K562 (cell line): ENCODE results near the gene CHSY3. TPM values are rescaled to one million over a fixed set of nuclear protein-coding genes. Genes with fewer than 3 reads are reported as not detected.

Experiments
- ATAC-seq: fragments of 200-7000 bp; cut with Tn5 transposase; 3 replicates; pipeline ENCODE4 v1.9.1; 2020; ENCODE audit warnings: moderate library complexity
- BruUV-seq: library from RNA; stranded (reverse); fragments of 400-500 nt; replicated peaks from 2 replicates; lab custom pipeline; 2021; lab: Mats Ljungman, UMichigan
- CTCF ChIA-PET: fragments of 300-600 bp; formaldehyde crosslinking; extraction: SDS; loops from one replicate; lab custom pipeline; 2021; ENCODE audit warnings: low intra/inter-chr PET ratio; lab: Yijun Ruan, JAX
- POLR2A ChIA-PET: fragments of 300-600, 350-650 bp; sonication (Branson Sonifier 250); formaldehyde crosslinking; extraction: SDS; loops from one replicate; lab custom pipeline; 2021; ENCODE audit warnings: antibody characterized with exemption, inconsistent platforms; lab: Yijun Ruan, JAX
- DNase-seq, 4 experiments: peaks; one replicate each; pipeline versions ENCODE4 v3.0.0 to v3.0.0-alpha.2; 2011 to 2018; ENCODE audit warnings: low spot score in 3 of 4, mixed read lengths in 3 of 4; ENCODE audit errors: extremely low read depth in 1 of 4
- FAIRE-seq: peaks from 2 replicates; lab custom pipeline; 2011; peaks lifted over from hg19 to GRCh38; lab: Jason Lieb, UNC
- H2AFZ ChIP-seq: 2 replicates; pipeline ENCODE4 v1.6.0; 2011; ENCODE audit warnings: low read depth, low read length, control low read depth, inconsistent platforms
- H3K27ac ChIP-seq: fragments of 200-600 bp; 3 replicates; pipeline ENCODE4 v1.8.0; 2011; ENCODE audit warnings: low read depth, mild to moderate bottlenecking, control low read depth, inconsistent platforms, low read length, moderate library complexity, mixed read lengths; ENCODE audit errors: extremely low read depth
- H3K27me3 ChIP-seq, 2 experiments: fragments of 300-600 bp in 1 of 2; 2 replicates in 1 of 2; 3 replicates in 1 of 2; pipeline versions ENCODE4 v1.6.0 to v1.8.0; 2011; ENCODE audit warnings: inconsistent platforms in 2 of 2, low read length in 2 of 2, mild to moderate bottlenecking in 1 of 2, mixed read lengths in 1 of 2, moderate library complexity in 1 of 2; ENCODE audit not compliant: control insufficient read depth in 2 of 2, insufficient read depth in 2 of 2
- H3K36me3 ChIP-seq: fragments of 300-600 bp; 3 replicates; pipeline ENCODE4 v1.8.0; 2011; ENCODE audit warnings: mild to moderate bottlenecking, low read length, inconsistent platforms; ENCODE audit not compliant: control insufficient read depth, insufficient read depth
- H3K4me1 ChIP-seq, 2 experiments: fragments of 200-600 bp in 1 of 2; replicated peaks in 1 of 2; 2 replicates in 1 of 2; 3 replicates in 1 of 2; pipeline versions ENCODE4 v1.5.1 to v1.8.0; 2011; ENCODE audit warnings: inconsistent platforms in 2 of 2, low read length in 2 of 2, mild to moderate bottlenecking in 1 of 2, mixed read lengths in 1 of 2, moderate library complexity in 1 of 2; ENCODE audit not compliant: control insufficient read depth in 2 of 2, insufficient read depth in 2 of 2
- H3K4me2 ChIP-seq: 2 replicates; pipeline ENCODE4 v1.6.1; 2011; ENCODE audit warnings: low read length, control low read depth, inconsistent platforms, mixed read lengths; ENCODE audit not compliant: insufficient read depth
- H3K4me3 ChIP-seq: fragments of 200-600 bp; sonication (generic), shearing (Covaris generic); 2 replicates; pipeline ENCODE4 v1.5.1; 2016; ENCODE audit warnings: control low read depth, inconsistent platforms
- H3K79me2 ChIP-seq: fragments of 200-600 bp; 3 replicates; pipeline ENCODE4 v1.8.0; 2011; ENCODE audit warnings: low read length, inconsistent platforms; ENCODE audit not compliant: control insufficient read depth, insufficient read depth
- H3K9ac ChIP-seq, 2 experiments: 2 replicates each; pipeline versions ENCODE4 v1.6.0 to v1.6.1; 2011; ENCODE audit warnings: low read depth in 2 of 2, low read length in 2 of 2, control low read depth in 1 of 2, inconsistent platforms in 1 of 2, mild to moderate bottlenecking in 1 of 2, mixed read lengths in 1 of 2; ENCODE audit not compliant: insufficient read depth in 1 of 2
- H3K9me1 ChIP-seq: one replicate; pipeline ENCODE4 v1.6.0; 2011; ENCODE audit warnings: inconsistent platforms, mild to moderate bottlenecking, low read length, moderate library complexity; ENCODE audit not compliant: control insufficient read depth, insufficient read depth
- H3K9me3 ChIP-seq: replicated peaks from 2 replicates; pipeline ENCODE4 v1.5.1; 2011; ENCODE audit warnings: low read depth, low read length, inconsistent platforms; ENCODE audit not compliant: control insufficient read depth, insufficient read depth
- H4K20me1 ChIP-seq: replicated peaks from 2 replicates; pipeline ENCODE4 v1.6.1; 2011; ENCODE audit warnings: low read length, inconsistent platforms, mixed read lengths; ENCODE audit not compliant: control insufficient read depth, insufficient read depth
- GATAD2A ChIP-seq: fragments of 450-650 bp; IDR thresholded peaks from 2 replicates; pipeline ENCODE4 v1.6.1; 2017
- HEY1 ChIP-seq: fragments of 250-450 bp; sonication (Bioruptor Pico); IDR thresholded peaks from 2 replicates; pipeline ENCODE4 v1.5.0; 2020; ENCODE audit warnings: mild to moderate bottlenecking, moderate library complexity, borderline replicate concordance
- HNRNPH1 ChIP-seq: fragments of 200-400 bp; formaldehyde crosslinking; optimal IDR thresholded peaks from 2 replicates; pipeline ENCODE3; 2017; ENCODE audit warnings: low read depth, mild to moderate bottlenecking, low read length, moderate library complexity
- HNRNPK ChIP-seq: fragments of 200-400 bp; formaldehyde crosslinking; IDR thresholded peaks from one replicate; pipeline ENCODE4 v1.6.1; 2018; ENCODE audit warnings: mild to moderate bottlenecking, low read depth, low read length; ENCODE audit not compliant: poor library complexity, severe bottlenecking
- KAT7 ChIP-seq: sonication (generic); formaldehyde crosslinking; IDR thresholded peaks from 2 replicates; pipeline ENCODE4 v1.8.0; 2022; ENCODE audit warnings: missing genetic modification reagents, mild to moderate bottlenecking, borderline replicate concordance
- MCM3 ChIP-seq: fragments of 450-650 bp; IDR thresholded peaks from 2 replicates; pipeline ENCODE4 v1.6.1; 2016
- NR3C1 ChIP-seq: sonication (generic); formaldehyde crosslinking; IDR thresholded peaks from 2 replicates; pipeline ENCODE4 v1.8.1; 2022; ENCODE audit warnings: missing genetic modification reagents
- POLR2AphosphoS5 ChIP-seq: IDR thresholded peaks from 2 replicates; pipeline ENCODE4 v1.6.1; 2011; ENCODE audit warnings: mild to moderate bottlenecking, low read depth, low read length, moderate library complexity; ENCODE audit not compliant: control insufficient read depth, insufficient read depth
- PRDM10 ChIP-seq: fragments of 450-650 bp; IDR thresholded peaks from 2 replicates; pipeline ENCODE4 v1.6.1; 2018; ENCODE audit not compliant: partially characterized antibody
- RFX1 ChIP-seq: fragments of 450-650 bp; IDR thresholded peaks from 2 replicates; pipeline ENCODE4 v1.6.1; 2016; ENCODE audit warnings: mild to moderate bottlenecking, moderate library complexity
- TAF1 ChIP-seq: IDR thresholded peaks from 2 replicates; pipeline ENCODE4 v1.6.1; 2011; ENCODE audit warnings: mild to moderate bottlenecking, low read length, moderate library complexity; ENCODE audit not compliant: insufficient read depth, control insufficient read depth, severe bottlenecking; ENCODE audit errors: extremely low read depth
- TARDBP ChIP-seq: fragments of 450-650 bp; IDR thresholded peaks from 2 replicates; pipeline ENCODE4 v1.6.1; 2016
- TEAD4 ChIP-seq, 2 experiments: sonication (generic) in 1 of 2; formaldehyde crosslinking in 1 of 2; IDR thresholded peaks; 2 replicates each; pipeline versions ENCODE4 v1.6.1 to v1.8.0; 2012 to 2022; ENCODE audit warnings: borderline replicate concordance in 1 of 2, inconsistent platforms in 1 of 2, low read length in 1 of 2, mild to moderate bottlenecking in 1 of 2, missing genetic modification reagents in 1 of 2
- THRA ChIP-seq: fragments of 450-650 bp; IDR thresholded peaks from 2 replicates; pipeline ENCODE4 v1.6.1; 2017; ENCODE audit warnings: mild to moderate bottlenecking, moderate library complexity
- ZSCAN32 ChIP-seq: fragments of 450-650 bp; formaldehyde crosslinking; IDR thresholded peaks from 2 replicates; pipeline ENCODE4 v1.4.0; 2020; ENCODE audit warnings: mild to moderate bottlenecking, moderate library complexity
- WGBS: fragments of 100-300 bp; shearing (Covaris generic); methylation state at CpG from one replicate; pipeline ENCODE4 v1.1.6; 2016; ENCODE audit warnings: low coverage, mixed read lengths; ENCODE audit not compliant: insufficient coverage; ENCODE audit errors: missing lambda C conversion rate; 5-methylcytosine and 5-hydroxymethylcytosine counted together
- in situ Hi-C: fragments of 300-500 bp; cut with MboI; formaldehyde crosslinking; loops from 4 replicates; pipeline ENCODE4 v1.15.0; 2018; ENCODE audit warnings: inconsistent platforms, mixed read lengths
- intact Hi-C: fragments of 100-400 bp; cut with micrococcal nuclease; formaldehyde crosslinking; loops from 2 replicates; pipeline ENCODE4 v1.14.2; 2022
- polyA plus RNA-seq, 8 experiments: library from polyadenylated mRNA; depleted of rRNA in 4 of 8; stranded (reverse) in 5 of 8; unstranded in 3 of 8; fragments of >200 nt; fragmentation: Nextera tagmentation in 2 of 8; fragmentation: Illumina TruSeq in 1 of 8; extraction: Ambion mirVana in 2 of 8; extraction: Trizol in 1 of 8; gene quantifications; 2 replicates each; pipeline versions ENCODE4 v1.2.1 to v1.2.3, GENCODE V29; 2011 to 2014; ENCODE audit warnings: inconsistent platforms in 1 of 8, missing spikeins in 1 of 8
- total RNA-seq, 7 experiments: library from RNA; depleted of rRNA in 6 of 7; stranded (reverse); fragments of >200 nt in 6 of 7; fragmentation: Illumina TruSeq in 2 of 7; extraction: Trizol in 2 of 7; gene quantifications; 2 replicates each; pipeline versions ENCODE4 v1.2.1 to v1.2.3, GENCODE V29; 2011 to 2021; ENCODE audit warnings: low replicate concordance in 1 of 7

The CHSY3 gene
- total and polyA plus RNA-seq, 9 of the 15 experiments (the other 6 are each of a cell fraction or from before 2014, with no cell fraction given): 0.04 TPM; not detected in 8

- TF ChIP-seq PRDM10 (no peak), TARDBP (no peak), RFX1 (no peak)
- TF ChIP-seq, all 486 proteins: peak for 0
These were observed 198.7 kb downstream of the CHSY3 start (continued) for GRCh38 chr5:130102960-130103359.

- H3K4me1 ChIP-seq: no peaks in the 10 kb centered on the region
- BruUV-seq: no TSS peak
- DNase-seq: no peak
- 0% methylated on average over 1 of the region's 1 CpG for whole genome bisulfite sequencing
- CTCF ChIA-PET: no interaction called here
- H3K4me2 ChIP-seq: no peak overlapping the region
- intact Hi-C loops: loop anchor here (5.0 kb wide), 1 partner anchor 1312 kb away; no protein-coding TSS in a partner anchor
- H2AFZ ChIP-seq: no peak overlapping the region
- no peak for ATAC-seq
- no peak overlapping the region for H3K4me3 ChIP-seq
- no peak overlapping the region for H3K9ac ChIP-seq
- H4K20me1 ChIP-seq: no peaks in the 10 kb centered on the region
- H3K9me1 ChIP-seq: no peaks in the 10 kb centered on the region
- POLR2A ChIA-PET: no interaction called here
- no peaks in the 10 kb centered on the region for H3K27me3 ChIP-seq
- H3K36me3 ChIP-seq: no peaks in the 10 kb centered on the region
- no peaks in the 10 kb centered on the region for H3K9me3 ChIP-seq
- H3K27ac ChIP-seq: no peak overlapping the region
- in situ Hi-C loops: no loop called here
- FAIRE-seq: no peak
- no peaks in the 10 kb centered on the region for H3K79me2 ChIP-seq
- no peak for TF ChIP-seq GATAD2A
- TF ChIP-seq HNRNPH1: no peak
- no peak for TF ChIP-seq NR3C1
- no peak for TF ChIP-seq TAF1
- TF ChIP-seq HNRNPK: no peak
- no peak for TF ChIP-seq THRA
- TF ChIP-seq HEY1 (CRISPR knock-in tag): no peak
- no peak for TF ChIP-seq KAT7 (CRISPR knock-in tag)
- no peak for TF ChIP-seq POLR2AphosphoS5
- TF ChIP-seq MCM3: no peak
- no peak for TF ChIP-seq TEAD4 (IDR thresholded peaks at IDR 0.05; ENCODE audit: low read length)
- no peak for TF ChIP-seq TEAD4 (CRISPR knock-in tag; IDR thresholded peaks at IDR 0.05; ENCODE audit: borderline replicate concordance)
- no peak for TF ChIP-seq ZSCAN32 (CRISPR knock-in tag)
These were observed 200.8 kb downstream of the CHSY3 start for GRCh38 chr5:130104895-130105688.
